HCEC 1CT (cell line): ENCODE results near the gene SCN5A.
A peak's percentile ranks its signal among the peaks of the same experiment; 100 is the strongest.

Source experiments
- DNase-seq: peaks from one replicate; pipeline ENCODE4 v3.0.0-alpha.2; 2017

Gene SCN5A

GRCh38 chr3:38647217-38647970, 2.1 kb downstream of the SCN5A start:
- DNase-seq: no peak

GRCh38 chr3:38646630-38647029, 2.9 kb downstream of the SCN5A start:
- DNase-seq: no peak

- no peak for DNase-seq
Observed at GRCh38 chr3:38646062-38646461, 3.4 kb downstream of the SCN5A start.

GRCh38 chr3:38645601-38646000, 3.9 kb downstream of the SCN5A start:
- DNase-seq: no peak

GRCh38 chr3:38645076-38645475, 4.4 kb downstream of the SCN5A start:
- DNase-seq: no peak

GRCh38 chr3:38644662-38645053, 4.8 kb downstream of the SCN5A start:
- no peak for DNase-seq

GRCh38 chr3:38644016-38644661, 5.3 kb downstream of the SCN5A start:
- no peak for DNase-seq

GRCh38 chr3:38643592-38643991, 5.9 kb downstream of the SCN5A start:
- no peak for DNase-seq

- DNase-seq: no peak
Observed at GRCh38 chr3:38643090-38643489, 6.4 kb downstream of the SCN5A start.

- DNase-seq: no peak
Observed at GRCh38 chr3:38641461-38642110, 7.9 kb downstream of the SCN5A start.

GRCh38 chr3:38640661-38641452, 8.6 kb downstream of the SCN5A start:
- DNase-seq: no peak

- no peak for DNase-seq
Observed at GRCh38 chr3:38638354-38638753, 11.1 kb downstream of the SCN5A start.

- no peak for DNase-seq
Observed at GRCh38 chr3:38637906-38638305, 11.6 kb downstream of the SCN5A start.

- DNase-seq: no peak
Observed at GRCh38 chr3:38636881-38637280, 12.6 kb downstream of the SCN5A start.

- DNase-seq: no peak
Observed at GRCh38 chr3:38636464-38636863, 13.0 kb downstream of the SCN5A start.

GRCh38 chr3:38634111-38634510, 15.4 kb downstream of the SCN5A start:
- DNase-seq: peak; percentile 46

- no peak for DNase-seq
Observed at GRCh38 chr3:38632989-38633388, 16.5 kb downstream of the SCN5A start.

GRCh38 chr3:38630606-38631005, 18.9 kb downstream of the SCN5A start:
- no peak for DNase-seq

- no peak for DNase-seq
Observed at GRCh38 chr3:38630070-38630469, 19.4 kb downstream of the SCN5A start.

- no peak for DNase-seq
Observed at GRCh38 chr3:38628835-38629234, 20.7 kb downstream of the SCN5A start.

GRCh38 chr3:38627956-38628355, 21.5 kb downstream of the SCN5A start:
- DNase-seq: no peak

GRCh38 chr3:38626171-38626570, 23.3 kb downstream of the SCN5A start:
- DNase-seq: no peak

- no peak for DNase-seq
Observed at GRCh38 chr3:38623539-38623938, 25.9 kb downstream of the SCN5A start.
